DMS 273 (cell line): ENCODE results near the gene ZNF598.

Experiments
- DNase-seq: peaks from one replicate; lab custom pipeline; 2025; ENCODE audit not compliant: unreplicated experiment; lab: John Stamatoyannopoulos, UW

The ZNF598 gene

GRCh38 chr16:1991948-1992703 lies 17.5 kb downstream of the ZNF598 start:
- peak; percentile 33 for DNase-seq

- DNase-seq, result no peak
These were observed 18.1 kb downstream of the ZNF598 start for GRCh38 chr16:1991588-1991947.

GRCh38 chr16:1991135-1991551 lies 18.5 kb downstream of the ZNF598 start:
- DNase-seq, result no peak

- peak; percentile 45 for DNase-seq
These were observed 19.1 kb downstream of the ZNF598 start for GRCh38 chr16:1990351-1991134.

- no peak for DNase-seq
These were observed 19.6 kb downstream of the ZNF598 start for GRCh38 chr16:1990101-1990350.

- peak; percentile 75 for DNase-seq
These were observed 20.2 kb downstream of the ZNF598 start, which contains the start of gene SYNGR3 for GRCh38 chr16:1989209-1990100. Gene SYNGR3, plus strand, starts transcription at chr16:1989970. Its CDS starts 133 bp downstream, at chr16:1990103.

- no peak for DNase-seq
These were observed 22.4 kb downstream of the ZNF598 start for GRCh38 chr16:1987198-1987597.

GRCh38 chr16:1985466-1986150 lies 24.0 kb downstream of the ZNF598 start:
- no peak for DNase-seq

GRCh38 chr16:1984347-1985225 lies 25.0 kb downstream of the ZNF598 start:
- DNase-seq, result peak; percentile 85

- DNase-seq, result peak; percentile 97
These were observed 25.9 kb downstream of the ZNF598 start, which contains the start of gene GFER for GRCh38 chr16:1983544-1984346. Gene GFER, plus strand, starts transcription at chr16:1984193. Its CDS starts 26 bp downstream, at chr16:1984219.

GRCh38 chr16:1982991-1983543 lies 26.6 kb downstream of the ZNF598 start:
- DNase-seq, result no peak

- DNase-seq, result peak; percentile 82
These were observed 27.6 kb downstream of the ZNF598 start for GRCh38 chr16:1982013-1982433.

GRCh38 chr16:1981398-1981836 lies 28.2 kb downstream of the ZNF598 start, which contains the start of gene NOXO1:
Gene NOXO1, minus strand, starts transcription at chr16:1981469. Its CDS starts 290 bp downstream, at chr16:1981179.
- DNase-seq, result peak; percentile 65

GRCh38 chr16:1980770-1981087 lies 28.9 kb downstream of the ZNF598 start:
- no peak for DNase-seq

GRCh38 chr16:1980030-1980769 lies 29.4 kb downstream of the ZNF598 start:
- peak; percentile 74 for DNase-seq

GRCh38 chr16:1979271-1980029 lies 30.2 kb downstream of the ZNF598 start:
- DNase-seq, result peak; percentile 67

GRCh38 chr16:1978476-1979120 lies 31.0 kb downstream of the ZNF598 start:
- DNase-seq, result no peak
